HL-60/S4 treated with retinoic acid at 250 ng/mL for 4 days and 3 days (cell line): ENCODE results near the gene NBPF3.
"Not testable (repeated sequence)": the region's sequence is repeated elsewhere in the genome, so short reads cannot be mapped to it uniquely, and the experiment has no call there.

Experiments
- in situ Hi-C: fragments of 300-500 bp; cut with MboI; formaldehyde crosslinking; loops from 2 replicates; pipeline ENCODE4 v1.7.0; 2022; ENCODE audit warnings: low sequenced_read_pairs

The NBPF3 gene

DNA sequence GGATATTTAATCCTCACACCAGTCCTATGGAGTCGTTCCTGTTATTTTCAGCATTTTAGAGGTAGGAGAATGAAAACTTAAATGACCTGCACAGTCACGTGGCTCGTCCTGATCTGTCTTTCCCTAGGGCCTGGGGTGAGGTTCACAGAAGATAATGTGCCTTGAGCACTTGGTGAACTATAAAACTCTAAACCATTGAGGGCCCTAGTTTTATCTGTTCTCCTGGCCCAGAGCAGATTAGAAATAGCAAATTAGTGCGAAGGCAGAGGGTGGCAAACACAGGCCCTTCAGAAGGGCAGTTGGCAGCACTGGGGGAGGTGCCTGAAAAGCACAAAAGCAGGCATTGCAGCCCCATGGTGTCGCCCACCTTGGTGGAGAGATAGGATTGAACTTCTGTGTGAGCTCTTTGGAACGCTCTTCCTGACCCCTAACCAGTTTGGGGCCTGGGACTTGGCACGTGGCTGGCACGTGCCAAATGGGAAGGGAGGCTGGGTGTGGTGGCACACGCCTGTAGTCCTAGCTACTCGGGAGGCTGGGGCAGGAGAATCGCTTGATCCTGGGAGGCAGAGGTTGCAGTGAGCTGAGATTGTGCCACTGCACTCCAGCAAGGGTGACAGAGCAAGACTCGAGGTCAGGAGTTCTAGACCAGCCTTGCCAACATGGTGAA lies 1.2 kb upstream of the NBPF3 start:
- in situ Hi-C loops: not testable (repeated sequence)

DNA sequence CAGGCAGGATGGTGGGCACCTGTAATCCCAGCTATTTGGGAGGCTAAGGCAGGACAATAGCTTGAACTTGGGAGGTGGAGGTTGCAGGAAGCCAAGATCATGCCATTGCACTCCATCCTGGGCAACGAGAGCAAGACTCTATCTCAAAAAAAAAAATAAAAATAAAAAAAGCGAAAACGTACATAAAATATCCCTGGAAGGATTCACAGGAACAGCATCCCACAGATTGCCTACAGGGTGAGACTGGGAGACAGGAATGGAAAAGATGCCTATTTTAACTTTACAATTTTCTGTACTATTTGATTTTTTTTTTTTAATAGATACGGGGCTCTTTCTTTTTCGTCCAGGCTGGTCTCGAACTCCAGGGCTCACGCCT lies 604 bp upstream of the NBPF3 start:
- in situ Hi-C loops: no loop called here

DNA sequence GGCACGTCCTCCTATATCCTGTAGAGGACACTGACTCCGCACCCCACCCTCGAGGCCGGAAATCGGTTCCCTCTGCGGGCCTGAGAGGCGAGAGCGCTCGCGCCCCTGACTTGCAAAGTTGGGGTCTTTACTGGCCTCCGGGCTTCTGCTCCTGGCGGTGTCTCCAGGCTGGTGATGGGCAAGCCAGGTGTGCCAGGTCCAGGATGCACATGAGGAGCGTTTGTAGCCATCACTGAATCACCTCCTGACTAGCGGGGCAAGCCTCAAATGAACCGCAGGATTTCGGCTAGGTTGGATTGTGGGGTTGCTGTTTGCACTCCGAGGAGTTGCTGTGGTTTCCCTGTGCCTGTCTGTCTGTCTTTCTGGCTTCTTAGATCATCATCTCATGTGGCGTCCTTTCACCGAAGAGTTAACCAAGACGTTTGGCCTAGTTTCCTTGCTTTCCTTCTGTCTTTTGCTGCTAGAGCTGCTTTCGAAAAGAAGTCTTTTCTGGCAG lies 741 bp downstream of the NBPF3 start:
- in situ Hi-C loops: not testable (repeated sequence)

DNA sequence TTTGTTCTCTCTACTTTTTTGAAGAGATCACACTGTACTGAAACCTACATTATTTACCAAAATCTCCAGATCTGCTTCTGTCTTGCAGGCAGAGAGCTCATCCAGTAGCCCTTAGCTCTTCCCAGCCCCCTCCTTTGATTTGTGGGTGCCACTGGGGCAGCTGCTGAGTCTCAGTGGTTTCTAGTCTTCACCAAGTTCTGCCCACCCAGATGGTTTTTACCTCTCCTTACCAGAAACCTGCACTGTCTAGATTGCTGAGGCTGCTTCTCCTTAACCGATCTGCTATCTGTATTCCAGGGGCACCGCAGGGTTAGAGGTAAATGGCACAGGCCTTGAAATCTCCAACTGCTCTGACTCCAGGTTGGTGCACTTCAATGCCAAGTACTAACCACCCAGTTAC lies 6.7 kb downstream of the NBPF3 start:
- in situ Hi-C loops: not testable (repeated sequence)

DNA sequence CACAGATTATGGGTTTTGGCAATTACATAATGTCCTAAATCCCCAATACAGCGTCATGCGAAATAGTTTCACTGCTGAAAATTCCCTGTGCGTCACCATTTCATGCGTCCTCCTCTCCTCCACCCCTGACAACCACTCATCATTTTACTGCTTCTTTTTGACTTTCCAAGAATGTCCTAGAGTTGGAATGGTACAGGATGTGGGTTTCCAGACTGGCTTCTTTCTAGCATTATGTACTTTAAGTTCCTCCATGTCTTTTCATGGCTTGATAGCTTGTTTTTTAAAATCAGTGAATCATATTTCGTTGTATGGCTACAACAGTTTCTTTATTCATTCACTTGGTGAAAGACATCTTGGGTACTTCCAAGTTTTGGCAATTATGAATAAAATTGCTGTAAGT lies 7.4 kb downstream of the NBPF3 start:
- in situ Hi-C loops: no loop called here

DNA sequence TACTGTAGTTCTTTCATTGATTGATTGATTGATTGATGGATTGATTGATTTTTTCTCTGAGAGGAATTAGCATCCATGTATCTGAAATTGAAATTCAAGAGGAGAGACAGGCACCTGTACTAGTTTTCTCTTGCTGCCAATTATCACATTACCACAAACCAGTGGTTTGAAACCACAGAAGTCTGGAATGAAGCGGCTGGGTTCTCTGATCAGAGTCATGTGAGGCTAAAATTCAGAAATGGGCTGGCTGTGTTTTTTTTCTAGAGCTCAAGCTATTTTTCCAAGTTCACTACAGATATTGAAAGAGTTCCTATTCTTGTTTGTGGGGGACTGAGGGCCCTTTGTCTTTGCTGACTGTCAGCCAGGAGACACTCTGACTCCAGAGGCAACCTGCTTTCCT lies 10.0 kb downstream of the NBPF3 start:
- in situ Hi-C loops: no loop called here

DNA sequence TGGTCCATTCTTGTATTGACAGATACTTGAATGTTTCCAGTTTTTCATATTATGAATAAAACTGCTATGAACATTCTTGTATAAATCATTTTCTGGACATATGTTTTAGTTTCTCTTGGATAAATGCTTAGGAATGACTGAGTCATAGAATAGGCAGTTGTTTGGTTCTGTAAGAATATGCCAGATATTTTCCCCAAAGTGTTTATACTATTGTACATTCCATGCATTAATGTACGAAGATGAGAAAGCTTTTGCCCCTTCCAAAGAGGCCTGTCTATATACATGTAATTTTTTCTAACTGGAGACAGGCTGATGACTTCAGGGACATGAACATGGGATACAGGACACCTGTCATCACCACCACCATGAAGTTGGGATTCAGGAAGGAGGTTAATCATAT lies 11.3 kb downstream of the NBPF3 start:
- in situ Hi-C loops: no loop called here

DNA sequence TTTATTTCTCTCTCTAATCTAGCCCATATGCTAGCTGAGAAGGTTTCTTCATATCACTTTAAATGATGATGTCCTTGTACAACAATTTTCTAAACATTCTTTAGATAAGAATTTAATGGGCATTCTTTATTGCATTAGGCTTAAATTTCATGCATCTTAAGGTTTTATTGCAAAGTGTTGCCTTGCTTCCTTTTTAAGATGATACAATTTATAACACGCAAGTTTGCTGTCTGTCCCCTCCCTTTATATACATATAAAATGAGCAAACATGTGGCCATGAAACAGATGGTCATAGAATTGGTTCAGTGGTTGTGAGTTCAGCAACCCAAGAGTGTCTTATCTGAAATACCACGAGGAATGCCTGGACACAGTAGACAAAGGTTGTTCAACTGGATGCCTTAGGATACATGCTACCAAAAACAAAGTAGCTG lies 12.1 kb downstream of the NBPF3 start:
- in situ Hi-C loops: no loop called here

DNA sequence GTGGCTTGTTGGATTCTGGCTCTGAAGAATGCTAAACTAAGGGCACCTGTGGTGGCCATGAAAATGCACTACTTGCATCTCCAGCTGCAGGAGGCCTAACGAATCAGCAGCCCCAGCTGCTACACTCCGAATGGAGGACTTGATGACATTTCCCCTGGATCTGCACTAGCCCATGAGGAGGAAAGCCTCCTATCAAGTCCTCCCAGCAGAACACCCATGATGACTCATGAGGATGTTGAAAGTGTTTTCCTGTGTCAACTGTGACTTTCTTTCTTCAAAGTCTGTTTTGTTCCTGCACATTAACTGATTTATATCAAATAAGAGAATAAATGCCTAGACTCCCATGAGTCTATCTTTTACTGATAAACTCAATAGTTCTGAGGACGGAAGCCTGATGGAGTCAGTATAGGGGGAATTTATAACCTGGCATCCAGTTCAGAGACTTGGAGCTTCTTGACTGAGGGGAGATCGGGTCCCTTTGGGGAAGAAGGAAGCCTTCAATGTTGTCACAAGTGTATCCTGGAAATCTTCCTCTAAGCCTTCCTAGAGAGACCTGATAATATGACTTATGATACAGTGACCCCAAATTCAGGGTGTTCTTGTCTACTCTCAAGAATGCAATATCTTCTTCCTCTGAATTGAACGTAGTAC lies 14.2 kb downstream of the NBPF3 start:
- in situ Hi-C loops: not testable (repeated sequence)

DNA sequence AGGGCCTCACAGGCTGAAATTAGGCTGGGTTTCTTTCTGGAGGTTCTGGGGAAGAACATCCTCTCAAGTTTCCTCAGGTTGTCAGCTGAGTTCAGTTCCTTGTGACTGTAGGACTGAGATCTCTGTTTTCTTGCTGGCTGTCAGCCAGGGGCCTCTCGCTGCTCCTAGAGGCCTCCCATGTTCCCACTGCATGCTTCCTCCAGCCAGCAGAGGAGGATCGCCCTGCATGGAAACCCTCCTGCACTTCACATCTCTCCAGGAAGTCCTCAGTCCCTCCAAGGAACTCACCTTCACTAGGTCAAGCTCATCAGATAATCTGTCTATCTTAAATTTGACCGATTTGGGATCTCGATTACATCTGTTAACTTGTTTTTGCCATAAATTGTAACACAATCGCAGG lies 15.0 kb downstream of the NBPF3 start:
- in situ Hi-C loops: not testable (repeated sequence)

DNA sequence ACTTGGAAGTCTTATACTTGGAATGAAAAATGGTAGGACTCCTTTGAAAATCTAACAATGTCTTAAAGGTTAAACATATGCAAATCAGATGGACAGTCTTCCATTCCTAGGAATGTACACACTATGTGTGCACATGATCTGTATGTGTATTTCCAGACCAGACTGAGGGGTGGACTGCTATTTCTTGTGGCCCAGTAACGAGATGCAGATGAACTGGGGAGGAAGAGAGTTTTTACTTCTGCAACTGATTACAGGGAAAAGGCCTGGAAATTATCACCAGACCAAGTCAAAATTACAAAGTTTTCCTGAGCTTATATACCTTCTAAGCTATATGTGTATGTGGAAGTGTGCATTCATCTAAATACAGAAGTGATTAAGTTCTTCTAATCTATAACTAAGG lies 17.7 kb downstream of the NBPF3 start:
- in situ Hi-C loops: no loop called here

DNA sequence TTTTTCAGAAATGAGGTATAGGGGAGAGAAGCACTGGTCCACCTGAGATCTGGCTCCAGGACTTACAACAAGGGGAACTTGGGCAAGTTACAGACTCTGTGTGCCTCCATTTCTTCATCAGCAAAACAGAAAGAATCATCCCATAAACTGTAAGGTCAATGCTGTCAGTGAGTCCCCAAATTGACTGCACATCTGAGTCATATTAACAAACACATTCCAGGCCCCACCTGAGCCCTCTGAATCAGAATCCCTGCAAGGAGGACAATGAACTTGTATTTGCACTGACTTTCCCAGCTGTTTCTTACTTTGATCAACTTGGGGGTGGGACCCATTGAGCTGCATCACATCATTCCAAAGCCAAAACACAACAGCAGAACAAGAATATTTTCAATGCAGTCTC lies 25.2 kb downstream of the NBPF3 start:
- in situ Hi-C loops: not testable (repeated sequence)

DNA sequence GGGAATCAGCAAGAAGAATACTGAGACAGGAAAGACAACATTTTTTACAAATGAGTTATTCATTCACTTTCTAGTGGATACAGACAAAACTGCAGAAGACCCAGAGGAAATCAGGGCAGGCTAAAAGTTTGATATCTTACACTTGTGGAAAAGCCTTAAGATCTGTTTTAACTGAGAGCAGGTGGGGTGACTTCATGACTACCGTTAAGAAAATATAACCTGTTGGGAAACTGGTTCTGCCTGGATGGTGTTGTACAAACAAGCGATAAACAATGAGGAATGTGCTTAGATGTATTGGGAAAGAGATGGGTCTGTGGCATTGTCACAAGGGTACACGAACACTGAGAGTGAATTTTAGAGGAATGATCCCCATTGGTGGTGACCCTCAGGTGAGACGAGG lies 28.0 kb downstream of the NBPF3 start:
- in situ Hi-C loops: not testable (repeated sequence)

DNA sequence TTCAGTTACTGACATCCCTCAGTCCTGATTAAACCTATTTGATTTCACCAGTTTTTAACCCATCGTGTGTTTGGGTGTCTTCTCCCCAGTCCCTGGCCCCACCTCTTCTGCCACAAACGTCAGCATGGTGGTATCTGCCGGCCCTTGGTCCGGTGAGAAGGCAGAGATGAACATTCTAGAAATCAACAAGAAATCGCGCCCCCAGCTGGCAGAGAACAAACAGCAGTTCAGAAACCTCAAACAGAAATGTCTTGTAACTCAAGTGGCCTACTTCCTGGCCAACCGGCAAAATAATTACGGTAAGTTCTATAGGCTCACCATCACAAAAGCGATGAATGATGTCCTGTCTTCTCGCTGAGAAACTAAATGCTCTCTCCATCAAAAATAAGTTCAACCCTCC lies 28.7 kb downstream of the NBPF3 start:
- in situ Hi-C loops: no loop called here

DNA sequence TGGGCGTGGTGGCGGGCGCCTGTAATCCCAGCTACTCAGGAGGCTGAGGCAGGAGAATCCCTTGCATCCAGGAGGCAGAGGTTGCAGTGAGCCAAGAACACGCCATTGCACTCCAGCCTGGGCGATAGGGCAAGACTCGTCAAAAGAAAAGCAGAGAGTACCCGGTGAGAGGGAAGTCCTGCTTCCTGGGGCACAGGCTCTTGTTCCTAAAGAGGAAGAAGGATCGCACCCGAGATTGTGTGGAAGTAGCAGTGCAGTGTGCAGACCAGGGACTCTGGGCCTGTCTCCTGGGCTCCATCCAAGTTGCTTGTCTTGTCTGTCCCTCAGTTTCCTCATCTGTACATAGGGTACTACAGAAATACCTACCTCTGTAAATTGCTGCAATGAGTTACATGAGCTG lies 29.6 kb downstream of the NBPF3 start:
- in situ Hi-C loops: no loop called here

DNA sequence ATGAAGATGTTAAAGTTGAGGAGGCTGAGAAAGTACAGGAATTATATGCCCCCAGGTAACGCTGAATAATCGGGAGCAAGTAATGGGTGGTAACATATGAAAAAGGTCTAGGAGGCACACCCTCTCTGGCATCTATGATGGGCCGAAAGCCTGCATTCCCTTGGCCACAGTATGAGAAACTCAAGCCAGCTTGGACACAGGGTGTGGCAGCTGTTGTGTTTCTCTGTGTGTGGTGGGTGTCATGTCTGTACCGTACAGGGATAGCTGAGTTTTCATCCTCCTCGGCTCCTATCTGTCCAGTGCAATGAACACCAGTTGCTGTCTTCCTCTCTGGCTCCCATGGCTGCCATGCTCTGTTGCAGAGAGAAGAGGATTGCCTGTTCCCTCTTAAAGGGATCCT lies 32.9 kb downstream of the NBPF3 start:
- in situ Hi-C loops: no loop called here

DNA sequence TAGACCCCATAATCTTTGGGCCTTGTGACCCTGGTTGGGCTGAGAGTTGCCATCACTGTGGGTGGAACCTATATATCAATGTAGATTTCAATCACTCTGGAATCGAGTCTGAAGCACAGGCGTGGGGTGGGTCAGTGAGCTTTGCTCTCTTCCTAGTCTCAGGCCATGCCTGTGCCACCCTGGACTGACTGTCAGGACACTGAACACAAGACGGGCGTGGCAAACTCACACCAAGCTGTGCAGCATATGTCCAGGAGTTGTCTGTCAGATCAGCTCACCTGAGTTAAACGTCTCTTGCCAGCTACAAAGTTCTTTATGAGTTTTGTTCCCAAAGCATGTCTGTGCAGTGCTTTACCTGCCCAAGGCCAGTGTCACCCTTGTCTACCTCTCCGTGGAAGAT lies 38.4 kb downstream of the NBPF3 start:
- in situ Hi-C loops: no loop called here

DNA sequence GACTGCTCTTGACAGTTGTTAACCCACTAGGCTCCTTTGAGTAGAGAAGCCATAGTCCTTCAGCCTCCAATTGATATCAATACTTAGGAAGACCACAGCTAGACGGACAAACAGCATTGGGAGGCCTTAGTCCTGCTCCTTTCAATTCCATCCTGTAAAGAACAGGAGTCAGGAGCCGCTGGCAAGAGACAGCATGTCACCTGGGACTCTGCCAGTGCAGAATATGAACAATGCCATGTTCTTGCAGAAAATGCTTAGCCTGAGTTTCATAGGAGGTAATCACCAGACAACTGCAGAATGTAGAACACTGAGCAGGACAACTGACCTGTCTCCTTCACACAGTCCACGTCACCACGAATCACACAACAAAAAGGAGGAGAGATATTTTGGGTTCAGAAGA lies 43.9 kb downstream of the NBPF3 start:
- in situ Hi-C loops: not testable (repeated sequence)

DNA sequence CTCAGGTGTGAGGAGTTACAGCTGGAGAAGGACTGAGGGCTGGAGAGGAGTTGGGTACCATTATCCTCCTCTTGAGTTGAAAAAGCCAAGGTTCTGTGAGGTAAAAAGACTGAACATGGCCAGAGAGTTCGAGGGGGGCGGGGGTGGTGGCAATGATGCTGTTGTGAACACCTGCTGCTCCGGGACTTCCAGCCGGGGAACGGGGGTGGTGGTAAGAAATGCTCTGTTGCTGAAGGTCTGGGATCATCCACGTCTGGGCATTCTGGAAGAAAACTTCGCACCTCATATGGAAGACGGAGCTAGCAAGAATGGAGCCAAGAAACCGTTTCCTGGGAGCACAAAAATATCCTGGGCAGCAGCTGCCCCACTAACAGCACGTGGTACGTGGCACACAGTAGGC lies 49.2 kb downstream of the NBPF3 start:
- in situ Hi-C loops: no loop called here

DNA sequence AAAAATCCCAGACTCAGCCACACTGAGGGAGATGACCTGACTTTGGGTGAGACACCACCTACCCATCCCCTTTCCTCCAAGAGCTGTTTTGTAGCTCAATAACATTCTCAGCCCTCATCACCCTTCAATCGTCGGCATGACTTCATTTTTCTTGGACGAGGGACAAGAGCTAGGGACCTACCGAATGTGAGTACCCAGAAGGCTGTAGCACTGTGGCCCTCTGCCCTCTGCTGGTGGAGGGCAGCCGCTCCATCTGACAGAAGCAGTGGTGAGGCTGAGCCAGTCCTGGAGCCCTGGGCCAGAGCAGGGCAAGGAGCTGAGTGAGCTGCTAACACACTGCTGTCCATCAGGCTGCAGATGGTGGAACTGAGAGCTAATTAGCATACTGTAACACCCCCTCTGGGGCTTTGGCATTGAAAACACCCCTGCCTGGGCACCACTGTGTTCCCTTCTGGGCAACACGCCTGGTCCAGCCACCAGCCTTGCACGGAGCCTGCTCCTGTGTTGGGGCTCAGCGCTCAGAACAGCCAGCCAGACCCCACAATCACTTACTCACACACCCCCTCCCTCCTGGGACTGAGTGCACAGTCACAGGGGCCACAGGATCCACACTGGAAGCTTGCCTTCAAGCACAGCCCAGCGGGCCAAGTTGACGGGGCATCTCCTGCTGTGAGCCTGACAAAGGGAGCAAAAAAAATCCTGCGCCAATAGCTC lies 51.0 kb downstream of the NBPF3 start:
- in situ Hi-C loops: no loop called here

DNA sequence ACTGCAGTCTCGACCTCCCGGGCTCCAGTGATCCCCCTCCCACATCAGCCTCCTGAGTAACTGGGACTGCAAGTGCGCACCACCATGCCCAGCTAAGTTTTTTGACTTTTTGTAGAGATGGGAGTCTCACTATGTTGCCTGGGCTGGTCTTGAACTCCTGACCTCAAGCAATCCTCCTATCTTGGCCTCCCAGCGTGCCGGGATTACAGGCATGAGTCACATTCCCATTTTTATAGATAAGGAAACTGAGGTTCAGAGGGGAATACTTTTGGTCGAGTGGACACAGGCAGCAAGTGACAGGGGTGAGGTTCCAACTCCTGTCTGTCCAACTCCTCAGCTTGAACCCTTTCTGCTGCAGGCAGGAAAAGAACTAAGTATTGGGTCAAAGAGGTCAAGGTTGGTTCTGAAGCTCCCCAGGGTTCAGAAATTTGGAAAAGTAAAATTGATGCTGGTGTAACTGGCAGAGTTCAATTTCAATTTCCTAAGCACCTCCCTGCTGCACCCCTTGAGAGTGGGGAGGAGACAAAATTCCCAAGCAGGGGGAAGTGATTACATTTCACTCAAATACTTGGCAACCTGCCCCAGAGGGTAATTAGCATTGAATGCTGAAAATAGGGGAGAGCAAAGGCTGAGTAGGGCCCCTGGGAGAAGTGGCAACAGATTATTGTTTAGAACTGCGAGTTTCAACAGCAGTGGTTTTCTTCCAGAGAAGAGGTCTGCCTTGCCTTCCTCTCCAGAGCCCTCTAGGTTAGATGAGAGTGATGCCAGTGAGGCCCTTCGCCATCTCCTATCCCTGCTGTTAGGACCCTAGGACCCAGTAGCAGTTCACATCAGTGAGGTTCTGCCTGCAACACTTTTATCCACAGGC lies 51.8 kb downstream of the NBPF3 start:
- in situ Hi-C loops: no loop called here
